ENCODE measurements around the gene HOOK2. TPM values are rescaled to one million over a fixed set of nuclear protein-coding genes. Genes with fewer than 3 reads are reported as not detected.

The HOOK2 gene
- polyA plus RNA-seq, 1 of the 3 experiments (the other 2 are of a cell fraction): 33.0 TPM

GRCh38 chr19:12723381-12723640 is 52.0 kb downstream of the HOOK2 start:
- ChIA-PET CTCF (interaction anchor here (0.7 to 3.8 kb wide), 5 partner anchors 9 to 125 kb away, joined by 3 to 25 read pairs (median 4); partner anchors contain the start of gene TRIR), POLR2A (interaction anchor here (0.6 to 1.6 kb wide), 9 partner anchors 8 to 223 kb away, joined by 3 to 6 read pairs (median 4); partner anchors contain the start of genes FBXW9, JUNB and RAD23A)
- TF ChIP-seq RXRA (IDR thresholded peaks at IDR 0.05; ENCODE audit: borderline replicate concordance, low read depth) (no peak), FOXJ3 (CRISPR knock-in tag; IDR thresholded peaks at IDR 0.05) (no peak), JUND (IDR thresholded peaks at IDR 0.05) (no peak), TCF12 (IDR thresholded peaks at IDR 0.05) (no peak), CHD2 (IDR thresholded peaks at IDR 0.05; ENCODE audit: low read length, partially characterized antibody) (no peak), GABPA (IDR thresholded peaks at IDR 0.05; ENCODE audit: low read depth) (no peak), RFX5 (IDR thresholded peaks at IDR 0.05; ENCODE audit: low read length) (no peak), MEF2A (IDR thresholded peaks at IDR 0.05; ENCODE audit: borderline replicate concordance, low read depth) (no peak), YY1 (IDR thresholded peaks at IDR 0.05; ENCODE audit: low read depth) (no peak), TAF1 (IDR thresholded peaks at IDR 0.05; ENCODE audit: borderline replicate concordance, low read depth, low read length) (no peak)
- Histone ChIP-seq H3K9me3 (no peaks in the 10 kb centered on the region), H3F3A (replicated peaks; ENCODE audit: insufficient read depth) (peaks cover 21% of the 10 kb centered on the region), H3K4me3 (ENCODE audit: low read depth in 2 of 2, low read length in 1 of 2) (peak overlapping the region; percentile 63 to 77), H3K9ac (peak overlapping the region; percentile 95), H3K36me3 (replicated peaks in 1 of 2; ENCODE audit: control insufficient read depth in 1 of 2, insufficient read depth in 2 of 2, low read length in 1 of 2) (peaks cover 9 to 14% of the 10 kb centered on the region in 2 experiments), H3K27me3 (ENCODE audit: insufficient read depth) (no peaks in the 10 kb centered on the region), H3K27ac (ENCODE audit: low read depth in 2 of 2, low read length in 1 of 2) (peak overlapping the region; percentile 88 to 89), H3K9me2 (no peaks in the 10 kb centered on the region), H3K4me2 (peak overlapping the region; percentile 89), H3K4me1 (ENCODE audit: control insufficient read depth in 1 of 2, insufficient read depth in 2 of 2, low read depth in 1 of 2, low read length in 1 of 2) (peaks cover 7 to 8% of the 10 kb centered on the region in 2 experiments; a peak in 3 of 4 replicates), H3K79me2 (ENCODE audit: insufficient read depth) (peaks cover 52% of the 10 kb centered on the region), H4K20me1 (ENCODE audit: insufficient read depth) (no peaks in the 10 kb centered on the region), H2AFZ (ENCODE audit: low read depth) (peak overlapping the region; percentile 75)
- no peak for DNase-seq
- 0% methylated on average over 7 of the region's 7 CpGs for WGBS (ENCODE audit: low lambda C conversion rate)

- H3K27ac ChIP-seq (ENCODE audit: low read depth in 2 of 2, low read length in 1 of 2): peak overlapping the region; percentile 89
- no peaks in the 10 kb centered on the region for H3K9me3 ChIP-seq
- H2AFZ ChIP-seq (ENCODE audit: low read depth): peak overlapping the region; percentile 75
- H3K36me3 ChIP-seq (replicated peaks in 1 of 2; ENCODE audit: control insufficient read depth in 1 of 2, insufficient read depth in 2 of 2, low read length in 1 of 2): peaks cover 10 to 16% of the 10 kb centered on the region in 2 experiments
- H3K4me2 ChIP-seq: peak overlapping the region; percentile 99
- peaks cover 57% of the 10 kb centered on the region for H3K79me2 ChIP-seq (ENCODE audit: insufficient read depth)
- peak overlapping the region; percentile 95 for H3K9ac ChIP-seq
- no peaks in the 10 kb centered on the region for H4K20me1 ChIP-seq (ENCODE audit: insufficient read depth)
- no peaks in the 10 kb centered on the region for H3K9me2 ChIP-seq
- CTCF ChIA-PET: interaction anchor here (0.7 to 3.8 kb wide), 10 partner anchors 10 to 125 kb away, joined by 3 to 25 read pairs (median 4); partner anchors contain the start of genes GET3 and TRIR
- peak; percentile 96 for DNase-seq
- H3F3A ChIP-seq (replicated peaks; ENCODE audit: insufficient read depth): peaks cover 17% of the 10 kb centered on the region
- H3K27me3 ChIP-seq (ENCODE audit: insufficient read depth): no peaks in the 10 kb centered on the region
- peaks cover 7 to 8% of the 10 kb centered on the region in 2 experiments; a peak in 3 of 4 replicates for H3K4me1 ChIP-seq (ENCODE audit: control insufficient read depth in 1 of 2, insufficient read depth in 2 of 2, low read depth in 1 of 2, low read length in 1 of 2)
- WGBS (ENCODE audit: low lambda C conversion rate): 1% methylated on average over 29 of the region's 32 CpGs
- POLR2A ChIA-PET: interaction anchor here (0.6 to 1.7 kb wide), 13 partner anchors 9 to 223 kb away, joined by 3 to 6 read pairs (median 3); partner anchors contain the start of genes FBXW9, GET3, JUNB and RAD23A
- H3K4me3 ChIP-seq (ENCODE audit: low read depth in 2 of 2, low read length in 1 of 2): peak overlapping the region; percentile 63 to 85
- TF ChIP-seq REST (IDR thresholded peaks at IDR 0.05; ENCODE audit: low read depth, low read length) (peak; percentile 17), MXI1 (IDR thresholded peaks at IDR 0.05; ENCODE audit: low read depth, low read length) (peak; percentile 90), POLR2AphosphoS5 (IDR thresholded peaks at IDR 0.05; ENCODE audit: low read depth, low read length) (peak; percentile 76), USF2 (IDR thresholded peaks at IDR 0.05; ENCODE audit: borderline replicate concordance, low read depth, low read length) (peak; percentile 96), GABPA (IDR thresholded peaks at IDR 0.05; ENCODE audit: low read depth) (peak; percentile 78), TAF1 (IDR thresholded peaks at IDR 0.05; ENCODE audit: borderline replicate concordance, low read depth, low read length) (peak; percentile 80), SIN3A (IDR thresholded peaks at IDR 0.05; ENCODE audit: borderline replicate concordance, low read depth, low read length) (peak; percentile 89), FOXM1 (IDR thresholded peaks at IDR 0.05; ENCODE audit: low read depth) (peak; percentile 42; the same call in 1 of the 2 replicates), EZH2phosphoT487 (IDR thresholded peaks at IDR 0.05; ENCODE audit: borderline replicate concordance, low read depth) (no peak), USF1 (IDR thresholded peaks at IDR 0.05; ENCODE audit: borderline replicate concordance, low read depth) (peak; percentile 99), FOXJ3 (CRISPR knock-in tag; IDR thresholded peaks at IDR 0.05) (no peak), CHD2 (IDR thresholded peaks at IDR 0.05; ENCODE audit: low read length, partially characterized antibody) (peak; percentile 27), GATA2 (CRISPR knock-in tag; IDR thresholded peaks at IDR 0.05) (no peak), SMC3 (IDR thresholded peaks at IDR 0.05; ENCODE audit: low read depth, low read length) (no peak), NFIC (IDR thresholded peaks at IDR 0.05; ENCODE audit: borderline replicate concordance) (no peak; the same call in 1 of the 2 replicates), YY1 (IDR thresholded peaks at IDR 0.05; ENCODE audit: low read depth) (no peak)
These were observed 52.6 kb downstream of the HOOK2 start for GRCh38 chr19:12722566-12723380.

All from SK-N-SH (cell line).